GM18505 (cell line): ENCODE measurements around the gene NT5DC3.

Experiments used
- ATAC-seq: cut with Tn5 transposase; IDR thresholded peaks from one replicate; pipeline ENCODE4 v1.9.1; 2021; ENCODE audit not compliant: unreplicated experiment
- POLR2A ChIP-seq: IDR thresholded peaks from 4 replicates; pipeline ENCODE4 v1.6.1; 2011; ENCODE audit warnings: borderline replicate concordance; ENCODE audit not compliant: insufficient read depth, insufficient read length; ENCODE audit errors: extremely low read depth

NT5DC3 gene

DNA sequence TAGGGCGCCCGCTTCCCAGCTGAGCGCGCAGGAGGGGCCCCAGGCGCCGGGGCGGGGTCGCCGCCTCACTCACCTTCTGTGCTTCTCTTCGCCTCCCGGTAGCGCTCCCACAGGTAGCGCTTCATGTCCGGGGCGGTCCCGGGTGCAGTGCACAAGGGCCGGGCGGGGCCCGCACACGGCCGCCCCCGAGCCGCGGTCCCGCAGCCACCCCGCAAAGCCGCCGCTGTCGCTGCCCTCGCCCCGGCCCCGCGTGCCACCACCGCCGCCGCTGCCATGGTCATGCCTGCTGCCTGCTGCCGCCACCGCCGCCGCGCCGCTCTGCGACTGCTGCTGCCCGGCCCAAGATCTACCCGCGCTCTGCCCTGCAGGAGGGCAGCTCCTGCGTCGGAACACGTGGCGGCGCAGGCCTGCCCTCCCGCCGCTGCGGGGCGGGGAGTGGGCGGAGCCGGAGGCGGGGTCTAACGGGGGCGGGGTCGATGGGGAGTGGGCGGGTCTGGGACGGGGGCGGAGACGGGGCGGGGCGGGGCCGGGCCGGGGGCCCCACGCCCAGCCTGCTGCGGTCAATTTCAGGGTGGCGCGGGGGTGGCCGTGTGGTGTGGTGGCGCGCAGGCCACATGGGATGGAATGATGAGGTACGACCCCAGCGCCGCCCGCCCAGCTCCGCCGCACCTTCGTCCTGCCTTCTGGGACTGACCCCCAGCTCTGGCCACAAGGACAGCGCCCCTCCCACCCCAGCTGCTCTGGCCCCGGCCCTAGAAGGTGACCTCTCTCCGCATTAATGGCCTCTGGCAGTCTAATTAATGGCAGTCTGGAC is at the start of gene NT5DC3:
TSS of gene NT5DC3 (minus strand) at position 359 of the 814 bp plus-strand sequence. CDS start at position 281, 78 bp downstream.
- TF ChIP-seq POLR2A, result peak; percentile 76
- ATAC-seq, result peak; percentile 87

DNA sequence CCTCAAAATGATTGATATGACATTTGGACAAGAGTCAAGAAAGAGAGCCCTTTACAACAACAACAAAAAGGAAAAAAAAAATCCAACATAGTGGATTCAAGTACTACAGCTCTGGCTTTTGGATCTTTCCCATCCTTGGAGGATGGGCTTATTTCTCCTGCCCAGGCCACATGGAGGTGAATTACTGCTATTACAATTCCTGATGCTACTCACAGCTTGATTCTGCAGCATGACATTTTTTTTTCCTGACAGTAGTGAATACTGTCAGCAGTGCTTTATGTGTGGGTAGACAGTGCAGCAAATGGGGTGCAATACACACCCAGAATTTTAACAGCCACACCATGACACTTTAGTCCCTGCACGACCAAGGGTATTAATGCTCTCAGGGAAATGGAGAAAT is 46.7 kb upstream of the NT5DC3 start:
- ATAC-seq, result no peak
- no peak for TF ChIP-seq POLR2A

DNA sequence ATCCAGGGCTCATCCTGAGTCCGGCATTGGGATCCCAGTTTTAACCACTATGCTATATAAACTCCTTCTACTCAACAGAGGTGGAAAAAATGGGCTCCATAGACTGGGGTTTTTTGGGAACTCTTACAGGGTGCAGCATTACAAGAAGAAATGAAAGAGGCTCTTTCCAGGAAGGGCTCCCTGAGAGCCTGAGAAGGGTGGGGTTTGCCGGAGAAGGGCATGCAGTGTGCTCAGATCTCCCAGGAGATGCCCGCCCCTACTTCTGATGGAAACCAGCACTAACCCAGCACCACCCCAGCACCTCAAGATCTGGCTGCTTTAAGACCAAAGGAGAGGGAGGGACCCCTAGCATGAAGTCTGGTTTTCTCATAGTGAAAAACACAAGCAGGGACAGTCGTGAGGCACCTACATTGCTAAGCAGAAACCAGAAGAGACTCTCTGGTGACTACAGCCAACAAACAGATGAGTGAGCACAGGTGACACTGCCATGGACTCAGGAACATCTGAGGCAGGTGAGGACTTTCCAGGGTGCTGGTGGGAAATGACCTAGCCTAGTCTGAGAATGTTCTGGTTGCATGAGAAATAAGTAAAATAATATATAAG is 45.3 kb upstream of the NT5DC3 start:
- ATAC-seq, result no peak
- no peak for TF ChIP-seq POLR2A

DNA sequence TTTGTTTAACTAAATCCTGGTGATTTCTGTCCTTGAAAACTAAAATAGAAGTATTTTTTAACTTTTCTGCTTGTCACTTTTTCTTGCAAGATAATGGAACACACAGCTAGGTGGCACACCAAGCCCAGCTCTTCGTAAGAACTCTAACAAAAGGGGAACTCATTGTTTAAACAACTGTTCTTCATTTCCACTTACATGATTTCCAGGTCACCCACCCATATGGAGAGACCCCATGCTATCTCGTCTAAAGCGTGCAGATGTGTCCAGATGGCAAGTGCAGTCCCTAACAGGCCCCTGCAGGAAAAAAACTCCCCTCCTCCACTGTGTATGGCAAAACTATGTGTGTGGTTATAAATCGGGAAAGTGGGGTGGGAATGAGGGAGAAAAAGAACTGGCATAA is 43.3 kb upstream of the NT5DC3 start:
- ATAC-seq, result no peak
- TF ChIP-seq POLR2A, result no peak

DNA sequence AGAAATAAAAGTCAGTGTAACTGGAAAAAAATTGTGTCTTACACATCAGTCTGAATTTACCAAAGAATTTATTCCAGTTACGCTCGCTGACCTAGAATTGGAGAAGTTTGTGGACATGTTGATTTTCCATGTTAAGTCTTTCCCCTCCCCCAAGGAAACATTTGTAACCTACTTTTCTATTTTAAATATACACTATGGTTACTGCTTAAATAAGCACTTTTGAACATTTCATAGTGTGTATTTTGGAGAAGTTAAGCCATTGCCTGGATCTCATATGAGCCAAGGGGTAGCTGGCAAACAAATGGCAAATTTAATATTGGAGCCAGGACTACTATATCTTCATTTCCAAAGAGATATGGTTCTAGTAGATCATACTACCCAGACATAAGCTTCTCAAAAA is 42.9 kb upstream of the NT5DC3 start:
- TF ChIP-seq POLR2A, result no peak
- no peak for ATAC-seq

DNA sequence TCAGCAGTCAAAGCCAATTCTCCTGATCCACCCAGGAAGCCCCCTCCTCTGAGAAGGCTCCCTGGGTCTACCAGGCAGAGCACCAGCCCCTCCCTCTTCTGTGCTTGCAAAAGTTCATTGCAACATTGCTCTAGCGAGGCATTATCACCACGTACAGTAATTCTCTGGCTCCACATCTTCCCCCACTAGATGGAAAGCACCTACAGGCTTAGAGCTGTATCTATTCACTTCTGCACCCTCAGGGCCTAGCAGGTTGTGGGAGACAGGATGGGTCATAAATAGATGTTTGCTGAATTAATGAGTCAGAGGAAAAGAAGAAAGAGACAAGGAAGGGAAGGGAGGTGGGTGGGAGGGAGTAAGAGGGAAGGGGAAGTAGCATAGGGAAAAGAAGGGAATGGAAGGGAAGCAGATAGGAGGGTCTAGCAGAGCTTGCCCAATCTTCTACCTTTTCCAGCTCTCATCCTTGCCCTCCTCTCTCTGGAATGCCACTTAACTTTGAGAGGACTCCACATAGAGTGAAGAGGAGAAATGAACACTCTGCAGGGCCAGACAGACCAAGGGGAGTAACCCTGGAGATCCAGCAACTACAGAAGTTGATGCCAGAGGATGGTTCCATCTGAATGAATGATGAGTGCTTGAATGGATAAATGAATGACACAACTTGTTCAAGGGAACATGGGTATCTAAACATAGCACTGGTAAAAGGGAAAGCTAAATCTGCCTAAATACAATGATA is 42.0 kb upstream of the NT5DC3 start:
- ATAC-seq, result no peak
- TF ChIP-seq POLR2A, result no peak

DNA sequence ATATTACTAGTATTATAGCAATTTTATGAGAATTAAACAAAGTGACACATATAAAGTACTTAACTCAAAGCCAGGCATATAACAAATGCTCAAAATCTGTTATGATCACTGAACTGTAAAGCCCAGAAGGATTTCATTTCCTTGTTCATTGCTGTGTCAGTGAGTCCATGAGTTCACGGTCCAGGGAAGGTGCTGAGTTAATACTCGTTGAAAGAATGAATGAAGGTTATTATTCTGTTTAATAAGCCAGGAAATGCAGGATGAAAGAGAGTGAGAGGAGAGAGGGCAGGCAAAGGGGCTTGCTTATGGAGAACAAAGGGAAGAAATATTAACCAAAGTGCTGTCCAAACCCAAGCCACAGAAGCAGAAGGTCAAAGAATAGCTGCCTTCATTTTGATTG is 40.2 kb upstream of the NT5DC3 start:
- no peak for ATAC-seq
- TF ChIP-seq POLR2A, result no peak

DNA sequence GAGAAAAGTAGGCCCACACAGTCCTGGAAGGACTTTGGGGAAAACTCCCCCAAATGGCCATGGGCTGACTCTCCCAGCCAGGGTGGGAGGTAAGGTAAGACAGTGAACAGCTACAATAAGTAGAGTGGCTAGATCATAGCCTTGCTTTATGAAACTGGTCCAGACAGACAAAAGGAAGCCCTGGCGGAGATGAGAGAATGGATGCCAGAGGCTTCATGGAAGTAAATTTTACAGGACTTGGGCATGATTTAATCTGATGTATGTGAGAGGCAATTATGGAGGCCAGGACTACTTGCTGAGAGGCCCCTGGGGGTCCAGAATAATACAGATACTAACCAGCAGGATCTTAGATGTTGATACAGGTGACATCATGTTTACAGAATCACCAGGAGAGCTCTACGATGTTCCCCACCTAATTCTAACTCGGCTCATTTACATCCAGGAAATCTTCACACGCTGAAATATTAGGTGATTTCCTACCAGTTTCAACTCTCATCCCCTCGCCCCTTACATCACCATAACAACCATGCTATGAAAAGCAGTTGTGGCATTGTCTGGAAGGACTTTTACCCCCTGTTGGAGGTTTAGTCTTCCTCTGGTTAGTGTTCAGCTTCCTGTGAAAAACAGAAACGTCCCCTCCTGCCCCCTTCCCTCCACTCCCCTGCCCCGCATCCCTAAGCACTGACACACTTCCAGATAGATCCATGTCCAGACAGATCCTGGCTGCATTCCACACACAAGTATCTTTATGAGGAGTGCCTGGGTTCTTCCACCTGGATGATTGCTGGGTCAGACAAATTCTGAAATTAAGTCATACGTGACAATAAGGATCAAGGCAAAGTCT is 39.5 kb upstream of the NT5DC3 start:
- TF ChIP-seq POLR2A, result no peak
- ATAC-seq, result no peak

DNA sequence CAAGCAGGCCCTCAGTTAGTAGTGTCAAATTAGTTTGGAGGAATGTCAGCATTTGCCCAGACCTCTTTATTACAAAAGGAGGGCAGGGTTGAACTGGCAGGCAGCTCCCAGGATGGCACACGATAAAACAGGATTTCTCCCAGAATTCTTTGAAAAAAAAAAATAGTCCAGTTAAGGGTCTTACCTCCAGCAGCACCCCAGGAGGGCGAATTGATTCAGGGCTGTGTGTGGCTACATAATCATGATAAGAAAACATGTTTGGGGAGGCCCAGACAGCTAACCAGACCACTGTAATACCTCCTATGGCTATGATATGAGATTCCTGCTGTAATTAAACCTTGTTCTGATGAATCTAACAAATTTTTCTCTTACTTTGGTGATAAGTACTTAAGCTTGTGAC is 38.8 kb upstream of the NT5DC3 start:
- ATAC-seq, result no peak
- no peak for TF ChIP-seq POLR2A

DNA sequence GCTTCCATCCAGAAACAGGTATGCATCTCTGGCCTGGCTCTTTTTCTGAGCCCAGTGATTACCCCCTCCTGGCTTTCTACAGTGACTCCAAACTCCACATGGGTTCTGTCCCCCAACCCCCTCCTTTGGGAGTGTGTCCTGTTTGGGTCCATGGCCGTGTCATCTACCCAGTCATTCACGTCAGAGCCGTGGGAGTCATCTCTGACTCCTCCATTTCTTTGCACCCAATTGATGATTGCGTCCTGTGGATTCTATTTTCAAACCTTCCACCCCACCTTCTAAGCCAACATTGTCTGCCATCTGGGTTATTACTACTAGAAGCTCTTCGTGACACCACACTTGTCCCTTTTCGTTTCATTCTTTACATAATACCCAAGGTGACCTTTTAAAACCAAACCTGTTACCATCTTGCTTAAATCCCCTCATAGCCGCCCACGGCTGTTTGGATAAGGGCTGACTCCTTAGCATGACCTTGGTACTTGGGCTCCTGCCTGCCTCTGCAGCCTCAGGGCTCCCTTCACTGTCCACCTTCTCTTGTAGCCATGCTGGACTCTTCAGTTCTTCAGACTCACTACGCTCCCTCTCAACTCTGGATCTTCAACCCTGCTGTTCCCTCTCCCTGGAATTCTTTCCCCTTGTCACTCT is 38.1 kb upstream of the NT5DC3 start:
- TF ChIP-seq POLR2A, result no peak

DNA sequence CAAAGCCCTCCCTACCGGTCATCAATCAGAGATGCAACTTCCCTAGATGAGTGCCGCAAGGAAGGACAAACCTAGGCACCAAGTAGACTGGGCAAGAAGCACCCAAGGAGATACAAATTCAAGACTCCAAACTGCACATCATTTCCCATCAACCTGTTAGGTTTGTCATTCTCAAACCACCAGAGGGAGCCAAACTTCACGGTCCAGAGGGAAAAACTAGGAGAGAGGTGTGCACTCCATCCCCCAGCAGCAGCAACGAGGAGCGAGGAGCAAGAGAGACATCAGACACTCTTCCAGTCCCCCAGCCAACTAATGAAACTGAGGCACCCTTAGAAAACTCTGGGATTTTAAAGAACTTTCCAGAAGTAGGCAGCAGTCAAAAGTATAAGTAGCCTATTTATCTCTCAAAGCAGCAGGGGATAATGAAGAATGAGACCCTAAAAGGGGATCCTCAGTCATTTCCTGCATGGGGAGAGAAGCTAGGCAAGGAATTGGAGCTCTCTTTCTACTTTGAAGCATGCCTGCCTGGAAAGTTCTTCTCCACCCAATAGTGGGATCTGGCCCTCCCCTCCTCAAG is 37.0 kb upstream of the NT5DC3 start:
- no peak for TF ChIP-seq POLR2A
- peak; percentile 48 for ATAC-seq

More for the DNA sequence above, 38.1 kb upstream of the NT5DC3 start:
- ATAC-seq, result no peak

DNA sequence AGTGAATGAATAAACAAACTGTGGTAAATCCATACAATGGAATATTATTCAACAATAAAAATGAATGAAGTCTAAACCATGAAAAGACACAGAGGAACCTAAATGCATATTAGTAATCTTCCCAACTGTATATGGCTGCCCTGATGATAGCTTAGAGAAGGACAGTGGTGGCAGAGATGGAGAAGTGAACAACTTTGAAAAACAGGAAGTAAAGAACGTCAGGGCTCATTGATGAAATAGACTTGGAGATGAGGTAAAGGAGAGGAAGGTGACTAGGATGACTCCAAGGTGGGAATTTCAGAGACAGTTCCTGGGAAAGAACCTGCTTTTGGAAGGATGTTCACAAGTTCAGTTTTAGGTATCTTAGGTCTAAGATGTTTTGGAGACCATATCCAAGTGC is 36.3 kb upstream of the NT5DC3 start:
- ATAC-seq, result no peak
- TF ChIP-seq POLR2A, result no peak

DNA sequence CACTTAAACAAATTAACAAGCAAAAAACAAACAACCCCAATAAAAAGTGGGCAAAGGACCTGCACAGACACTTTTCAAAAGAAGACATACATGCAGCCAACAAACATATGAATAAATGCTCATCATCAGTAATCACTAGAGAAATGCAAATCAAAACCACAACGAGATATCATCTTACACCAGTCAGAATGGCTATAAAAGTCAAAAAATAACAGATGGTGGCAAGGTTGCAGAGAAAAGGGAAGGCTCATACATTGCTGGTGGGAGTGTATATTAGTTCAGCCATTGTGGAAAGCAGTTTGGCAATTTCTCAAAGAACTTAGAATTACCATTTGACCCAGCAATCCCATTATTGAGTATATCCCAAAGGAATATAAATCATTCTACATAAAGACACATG is 34.6 kb upstream of the NT5DC3 start:
- no peak for ATAC-seq
- TF ChIP-seq POLR2A, result no peak

DNA sequence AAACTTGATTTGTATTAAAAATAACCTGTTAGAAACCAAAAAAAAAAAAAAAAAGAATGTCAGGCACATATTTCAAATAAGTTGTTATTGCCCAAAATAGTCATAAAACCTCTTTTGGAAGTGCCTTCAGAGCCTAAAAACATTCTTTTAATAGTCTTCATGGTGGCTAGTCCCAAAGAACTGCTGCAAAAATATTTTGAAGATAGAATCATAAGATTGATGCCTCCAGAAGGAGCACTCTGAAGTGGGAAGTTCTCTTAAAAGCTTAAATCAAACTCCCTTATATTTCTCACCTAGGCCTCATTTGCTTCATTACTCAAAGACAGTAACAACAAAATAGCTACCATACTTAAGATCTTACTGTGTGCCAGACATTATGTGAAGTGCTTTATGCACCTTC is 27.2 kb upstream of the NT5DC3 start:
- no peak for ATAC-seq
- no peak for TF ChIP-seq POLR2A
